ENCODE data around the gene VARS2. TPM values are rescaled to one million over a fixed set of nuclear protein-coding genes. Genes with fewer than 3 reads are reported as not detected.
A peak's percentile ranks its signal among the peaks of the same experiment; 100 is the strongest.
"Not testable (repeated sequence)": the region's sequence is repeated elsewhere in the genome, so short reads cannot be mapped to it uniquely, and the experiment has no call there.

VARS2 gene
- total RNA-seq, 2 experiments from 2014 or later = 33.6 to 37.0 TPM

DNA sequence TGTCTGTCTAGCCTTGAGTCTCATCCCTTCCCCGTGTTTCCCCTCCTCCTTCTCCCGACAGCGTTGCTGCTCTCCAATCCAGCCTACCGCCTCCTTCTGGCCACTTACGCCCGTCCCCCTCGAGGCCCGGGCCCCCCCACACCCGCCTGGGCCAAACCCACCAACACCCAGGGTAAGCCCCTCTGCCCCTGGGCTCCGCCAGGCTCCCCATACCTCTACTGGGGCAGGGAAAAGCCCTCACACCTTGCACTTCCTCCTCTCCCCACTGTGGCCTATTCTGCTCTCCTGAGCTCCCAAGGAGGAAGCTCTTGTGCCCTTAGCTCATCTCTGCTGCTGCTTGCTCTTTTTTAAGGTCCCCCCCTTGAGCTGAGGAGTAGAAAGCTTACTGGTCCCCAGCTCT, 18.7 kb upstream of the VARS2 start:
- no peak overlapping the region for H3K4me3 Mint-ChIP-seq
- H3K27ac Mint-ChIP-seq = no peak overlapping the region
- CTCF ChIA-PET = interaction anchor here (1.2 to 1.6 kb wide), 2 partner anchors 12 to 73 kb away, joined by 3 read pairs; partner anchors contain the start of gene GTF2H4
- H3K27me3 Mint-ChIP-seq = peaks cover 3% of the 10 kb centered on the region
- H3K4me1 Mint-ChIP-seq = no peaks in the 10 kb centered on the region
- H3K36me3 Mint-ChIP-seq (ENCODE audit: low read depth) = no peaks in the 10 kb centered on the region
- no peak for DNase-seq
- POLR2A ChIA-PET = interaction anchor here (0.6 to 1.7 kb wide), 3 partner anchors 9 to 18 kb away, joined by 3 to 4 read pairs (median 4); partner anchors contain the start of genes DDR1 and VARS2
- H3K9me3 Mint-ChIP-seq = no peaks in the 10 kb centered on the region

DNA sequence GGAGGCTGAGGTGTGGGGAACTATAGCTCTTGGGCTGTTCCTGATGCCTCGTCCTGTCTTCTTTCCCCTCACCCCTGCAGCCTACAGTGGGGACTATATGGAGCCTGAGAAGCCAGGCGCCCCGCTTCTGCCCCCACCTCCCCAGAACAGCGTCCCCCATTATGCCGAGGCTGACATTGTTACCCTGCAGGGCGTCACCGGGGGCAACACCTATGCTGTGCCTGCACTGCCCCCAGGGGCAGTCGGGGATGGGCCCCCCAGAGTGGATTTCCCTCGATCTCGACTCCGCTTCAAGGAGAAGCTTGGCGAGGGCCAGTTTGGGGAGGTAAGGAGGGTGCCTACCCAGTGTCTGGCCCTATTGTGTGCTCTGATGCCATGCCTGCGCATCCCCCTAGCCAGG, 17.5 kb upstream of the VARS2 start:
- Mint-ChIP-seq H3K27ac (no peak overlapping the region), H3K9me3 (no peaks in the 10 kb centered on the region), H3K4me1 (no peaks in the 10 kb centered on the region), H3K36me3 (ENCODE audit: low read depth) (no peaks in the 10 kb centered on the region), H3K27me3 (peaks cover 3% of the 10 kb centered on the region), H3K4me3 (no peak overlapping the region)
- ChIA-PET POLR2A (interaction anchor here (1.7 kb wide), 2 partner anchors 12 to 17 kb away, joined by 4 read pairs; partner anchors contain the start of genes DDR1 and VARS2), CTCF (interaction anchor here (1.6 kb wide), 1 partner anchor 74 kb away, joined by 3 read pairs; no protein-coding TSS in a partner anchor)
- DNase-seq = no peak

DNA sequence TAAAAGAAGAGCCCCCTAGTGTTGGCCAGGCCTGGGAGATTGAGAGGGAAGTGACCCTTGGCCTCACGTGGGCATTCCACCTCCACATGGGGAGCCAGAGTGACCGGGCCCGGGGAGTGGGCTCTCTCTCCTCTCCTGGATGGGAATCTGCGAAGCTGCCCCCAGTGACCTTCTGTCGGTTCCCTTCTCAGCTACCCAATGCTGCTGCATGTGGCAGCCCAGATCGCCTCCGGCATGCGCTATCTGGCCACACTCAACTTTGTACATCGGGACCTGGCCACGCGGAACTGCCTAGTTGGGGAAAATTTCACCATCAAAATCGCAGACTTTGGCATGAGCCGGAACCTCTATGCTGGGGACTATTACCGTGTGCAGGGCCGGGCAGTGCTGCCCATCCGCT, 16.2 kb upstream of the VARS2 start:
- Mint-ChIP-seq H3K4me1 (peaks cover 4% of the 10 kb centered on the region), H3K27me3 (peaks cover 3% of the 10 kb centered on the region)
- CTCF ChIA-PET = no interaction called here

DNA sequence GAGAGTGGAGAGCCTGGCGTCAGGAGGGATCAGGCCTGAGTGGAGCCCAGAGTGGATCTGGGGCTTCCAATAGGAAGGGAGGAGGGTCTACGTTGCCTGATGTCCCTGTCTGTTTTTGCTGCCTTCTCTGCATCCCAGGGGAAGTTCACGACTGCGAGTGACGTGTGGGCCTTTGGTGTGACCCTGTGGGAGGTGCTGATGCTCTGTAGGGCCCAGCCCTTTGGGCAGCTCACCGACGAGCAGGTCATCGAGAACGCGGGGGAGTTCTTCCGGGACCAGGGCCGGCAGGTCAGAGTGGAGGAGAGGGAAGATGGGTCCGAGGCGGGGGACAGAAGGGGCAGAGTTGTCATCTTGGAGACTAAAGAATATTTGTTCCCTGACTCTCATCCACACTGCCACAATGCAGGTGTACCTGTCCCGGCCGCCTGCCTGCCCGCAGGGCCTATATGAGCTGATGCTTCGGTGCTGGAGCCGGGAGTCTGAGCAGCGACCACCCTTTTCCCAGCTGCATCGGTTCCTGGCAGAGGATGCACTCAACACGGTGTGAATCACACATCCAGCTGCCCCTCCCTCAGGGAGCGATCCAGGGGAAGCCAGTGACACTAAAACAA, 15.2 kb upstream of the VARS2 start:
- Mint-ChIP-seq H3K4me3 (no peak overlapping the region), H3K36me3 (ENCODE audit: low read depth) (no peaks in the 10 kb centered on the region), H3K4me1 (peaks cover 5% of the 10 kb centered on the region), H3K27me3 (peaks cover 3% of the 10 kb centered on the region), H3K9me3 (no peaks in the 10 kb centered on the region), H3K27ac (no peak overlapping the region)
- CTCF ChIA-PET = interaction anchor here (0.7 kb wide), 1 partner anchor 189 kb away, joined by 3 read pairs; no protein-coding TSS in a partner anchor
- POLR2A ChIA-PET = no interaction called here
- no peak for DNase-seq

More for the DNA sequence above, 16.2 kb upstream of the VARS2 start:
- Mint-ChIP-seq H3K9me3 (no peaks in the 10 kb centered on the region), H3K36me3 (ENCODE audit: low read depth) (no peaks in the 10 kb centered on the region), H3K27ac (no peak overlapping the region), H3K4me3 (no peak overlapping the region)
- POLR2A ChIA-PET = no interaction called here
- no peak for DNase-seq

DNA sequence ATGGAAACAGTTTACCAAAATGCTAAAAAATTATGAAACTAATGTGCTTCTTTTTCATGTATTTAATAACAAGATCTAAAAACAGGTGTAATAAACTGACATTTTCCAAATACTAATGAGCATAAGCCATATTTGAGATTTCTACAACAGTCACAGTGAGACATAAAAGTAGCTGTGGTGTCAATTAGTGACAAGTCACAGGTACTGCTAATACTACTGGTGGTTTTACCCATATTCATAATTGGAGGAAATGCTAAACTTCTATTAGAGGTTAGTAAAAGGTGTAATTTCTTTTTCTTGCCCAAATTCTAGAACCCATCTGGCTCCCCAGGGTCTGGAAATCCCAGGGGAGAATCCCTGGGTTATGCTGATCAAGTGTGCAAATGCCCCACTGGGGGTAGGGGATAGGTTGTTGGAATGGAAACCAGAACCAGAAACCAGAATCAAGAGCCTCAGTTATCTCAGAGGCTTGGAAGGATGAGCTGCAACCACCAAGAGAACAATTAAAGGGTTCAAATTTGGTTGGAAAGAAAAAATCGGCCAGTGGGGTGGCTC, 13.1 kb upstream of the VARS2 start:
- H3K36me3 Mint-ChIP-seq (ENCODE audit: low read depth) = no peaks in the 10 kb centered on the region
- no peak overlapping the region for H3K27ac Mint-ChIP-seq
- no peaks in the 10 kb centered on the region for H3K27me3 Mint-ChIP-seq
- H3K9me3 Mint-ChIP-seq = no peaks in the 10 kb centered on the region
- POLR2A ChIA-PET = no interaction called here
- no peak for DNase-seq
- H3K4me3 Mint-ChIP-seq = no peak overlapping the region
- peaks cover 5% of the 10 kb centered on the region for H3K4me1 Mint-ChIP-seq
- CTCF ChIA-PET = interaction anchor here (0.9 to 1.5 kb wide), 4 partner anchors 9 to 179 kb away, joined by 3 to 4 read pairs (median 4); partner anchors contain the start of gene VARS2

DNA sequence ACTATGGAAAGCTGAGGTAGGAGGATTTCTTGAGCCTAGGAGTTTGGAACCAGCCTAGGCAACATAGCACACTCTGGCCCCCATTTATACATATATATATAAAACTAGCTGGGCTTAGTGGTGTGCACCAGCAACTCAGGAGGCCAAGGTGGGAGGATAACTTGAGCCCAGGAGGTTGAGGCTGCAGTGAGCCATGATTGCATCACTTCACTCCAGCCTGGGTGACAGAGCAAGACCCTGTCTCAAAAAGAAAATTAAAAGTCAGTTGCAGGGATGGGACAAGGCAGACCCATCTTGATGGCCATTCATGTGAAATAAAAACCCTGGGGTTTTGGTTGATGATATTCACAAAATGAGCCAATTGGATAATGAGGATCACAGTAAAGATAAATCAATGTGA, 12.6 kb upstream of the VARS2 start:
- POLR2A ChIA-PET = no interaction called here
- no peak overlapping the region for H3K4me3 Mint-ChIP-seq
- no peak for DNase-seq
- CTCF ChIA-PET = interaction anchor here (1.5 kb wide), 3 partner anchors 13 to 178 kb away, joined by 3 to 4 read pairs (median 4); partner anchors contain the start of gene VARS2
- H3K9me3 Mint-ChIP-seq = no peaks in the 10 kb centered on the region
- H3K27me3 Mint-ChIP-seq = no peaks in the 10 kb centered on the region
- H3K27ac Mint-ChIP-seq = no peak overlapping the region
- peaks cover 5% of the 10 kb centered on the region for H3K4me1 Mint-ChIP-seq
- H3K36me3 Mint-ChIP-seq (ENCODE audit: low read depth) = no peaks in the 10 kb centered on the region

DNA sequence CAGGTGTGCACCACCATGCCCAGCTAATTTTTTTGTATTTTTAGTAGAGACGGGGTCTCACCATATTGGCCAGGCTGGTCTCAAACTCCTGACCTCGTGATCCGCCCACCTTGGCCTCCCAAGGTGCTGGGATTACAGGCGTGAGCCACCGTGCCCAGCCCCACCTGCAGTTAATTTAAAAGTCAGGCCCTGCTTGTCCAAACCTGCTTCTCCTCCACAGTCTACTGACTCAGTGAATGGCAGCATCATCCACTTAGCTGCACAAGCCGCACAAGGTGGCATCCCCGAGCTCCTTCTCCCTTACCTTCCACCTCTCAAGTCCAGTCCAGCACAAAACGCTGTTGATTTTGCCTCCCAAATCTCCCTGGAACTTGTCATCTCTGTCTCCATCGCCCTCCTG, 11.8 kb upstream of the VARS2 start:
- H3K9me3 Mint-ChIP-seq; H3K4me1 Mint-ChIP-seq; DNase-seq; H3K4me3 Mint-ChIP-seq; H3K36me3 Mint-ChIP-seq (ENCODE audit: low read depth); POLR2A ChIA-PET; H3K27me3 Mint-ChIP-seq; H3K27ac Mint-ChIP-seq: not testable (repeated sequence)
- CTCF ChIA-PET = interaction anchor here (1.5 kb wide), 3 partner anchors 12 to 177 kb away, joined by 3 to 4 read pairs (median 4); partner anchors contain the start of gene VARS2

DNA sequence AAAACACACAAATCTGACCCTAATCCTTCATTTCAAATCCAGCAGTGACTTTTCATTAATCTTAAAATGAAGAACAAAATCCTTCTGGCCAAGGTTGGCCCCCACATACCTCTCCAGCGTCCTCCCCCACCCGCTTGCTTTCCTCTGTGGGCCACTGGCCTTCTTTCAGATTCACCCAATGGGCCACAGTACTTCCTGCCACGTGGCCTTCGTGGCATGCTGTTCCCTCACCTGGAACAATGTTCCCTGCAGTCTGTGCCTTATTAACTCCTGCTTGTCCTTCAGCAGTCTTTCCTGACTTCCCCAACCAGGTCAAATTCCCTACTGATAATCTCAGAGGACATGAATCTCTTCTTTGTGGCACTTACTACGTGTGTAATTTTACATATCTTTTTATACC, 11.3 kb upstream of the VARS2 start:
- H3K4me1 Mint-ChIP-seq = peaks cover 9% of the 10 kb centered on the region
- DNase-seq = no peak
- H3K36me3 Mint-ChIP-seq (ENCODE audit: low read depth) = no peaks in the 10 kb centered on the region
- H3K9me3 Mint-ChIP-seq = no peaks in the 10 kb centered on the region
- no peak overlapping the region for H3K27ac Mint-ChIP-seq
- ChIA-PET CTCF (no interaction called here), POLR2A (no interaction called here)
- H3K27me3 Mint-ChIP-seq = no peaks in the 10 kb centered on the region
- no peak overlapping the region for H3K4me3 Mint-ChIP-seq

DNA sequence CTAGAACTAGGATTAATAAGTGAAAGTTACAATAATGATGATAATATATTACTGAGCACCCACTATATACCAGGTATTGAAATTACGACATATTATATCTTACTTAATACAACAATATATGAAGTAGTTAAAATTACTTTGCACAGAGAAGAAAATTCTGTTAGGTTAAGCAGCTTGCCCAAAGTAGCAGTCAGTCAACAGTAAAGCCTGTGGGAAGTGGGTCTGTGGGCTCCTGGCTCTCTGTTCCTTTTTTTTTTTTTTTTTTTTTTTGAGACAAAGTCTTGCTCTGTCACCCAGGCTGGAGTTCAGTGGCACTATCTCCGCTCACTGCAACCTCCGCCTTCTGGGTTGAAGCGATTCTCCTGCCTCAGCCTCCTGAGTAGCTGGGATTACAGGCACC, 10.8 kb upstream of the VARS2 start:
- Mint-ChIP-seq H3K4me3 (no peak overlapping the region), H3K4me1 (peaks cover 14% of the 10 kb centered on the region), H3K36me3 (ENCODE audit: low read depth) (no peaks in the 10 kb centered on the region), H3K27me3 (no peaks in the 10 kb centered on the region), H3K27ac (no peak overlapping the region), H3K9me3 (no peaks in the 10 kb centered on the region)
- POLR2A ChIA-PET = interaction anchor here (0.6 kb wide), 1 partner anchor 406 kb away, joined by 3 read pairs; no protein-coding TSS in a partner anchor
- DNase-seq = no peak
- CTCF ChIA-PET = interaction anchor here (0.6 to 6.8 kb wide), 2 partner anchors 24 to 74 kb away, joined by 3 to 22 read pairs; no protein-coding TSS in a partner anchor

DNA sequence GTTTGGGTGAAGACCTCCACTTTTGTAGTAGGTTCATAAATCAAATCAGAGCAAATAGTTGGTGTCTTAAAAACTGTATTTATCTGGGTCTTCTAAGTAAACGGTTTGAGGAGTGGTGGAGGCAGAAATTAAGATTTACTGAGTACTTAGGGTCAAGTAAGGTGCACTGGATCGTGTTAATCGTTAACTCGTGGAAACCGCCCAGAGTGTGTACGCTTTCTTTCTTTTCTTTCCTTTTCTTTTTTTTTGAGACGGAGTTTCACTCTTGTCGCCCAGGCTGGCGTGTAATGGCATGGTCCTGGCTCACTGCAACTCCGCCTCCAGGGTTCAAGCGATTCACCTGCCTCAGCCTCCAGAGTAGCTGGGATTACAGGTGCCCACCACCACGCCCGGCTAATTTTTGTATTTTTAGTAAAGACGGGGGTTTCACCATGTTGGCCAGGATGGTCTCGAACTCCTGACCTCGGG, 6.7 kb upstream of the VARS2 start:
- POLR2A ChIA-PET = interaction anchor here (1.1 to 1.3 kb wide), 3 partner anchors 12 to 187 kb away, joined by 3 read pairs; no protein-coding TSS in a partner anchor
- Mint-ChIP-seq H3K4me1 (peaks cover 27% of the 10 kb centered on the region), H3K4me3 (peak overlapping the region; percentile 91), H3K27ac (peak overlapping the region; percentile 14), H3K36me3 (ENCODE audit: low read depth) (peaks cover 15% of the 10 kb centered on the region)
- CTCF ChIA-PET = interaction anchor here (0.9 to 6.8 kb wide), 6 partner anchors 8 to 180 kb away, joined by 3 to 22 read pairs (median 6); no protein-coding TSS in a partner anchor
- not testable (repeated sequence) for H3K27me3 Mint-ChIP-seq, DNase-seq, H3K9me3 Mint-ChIP-seq

DNA sequence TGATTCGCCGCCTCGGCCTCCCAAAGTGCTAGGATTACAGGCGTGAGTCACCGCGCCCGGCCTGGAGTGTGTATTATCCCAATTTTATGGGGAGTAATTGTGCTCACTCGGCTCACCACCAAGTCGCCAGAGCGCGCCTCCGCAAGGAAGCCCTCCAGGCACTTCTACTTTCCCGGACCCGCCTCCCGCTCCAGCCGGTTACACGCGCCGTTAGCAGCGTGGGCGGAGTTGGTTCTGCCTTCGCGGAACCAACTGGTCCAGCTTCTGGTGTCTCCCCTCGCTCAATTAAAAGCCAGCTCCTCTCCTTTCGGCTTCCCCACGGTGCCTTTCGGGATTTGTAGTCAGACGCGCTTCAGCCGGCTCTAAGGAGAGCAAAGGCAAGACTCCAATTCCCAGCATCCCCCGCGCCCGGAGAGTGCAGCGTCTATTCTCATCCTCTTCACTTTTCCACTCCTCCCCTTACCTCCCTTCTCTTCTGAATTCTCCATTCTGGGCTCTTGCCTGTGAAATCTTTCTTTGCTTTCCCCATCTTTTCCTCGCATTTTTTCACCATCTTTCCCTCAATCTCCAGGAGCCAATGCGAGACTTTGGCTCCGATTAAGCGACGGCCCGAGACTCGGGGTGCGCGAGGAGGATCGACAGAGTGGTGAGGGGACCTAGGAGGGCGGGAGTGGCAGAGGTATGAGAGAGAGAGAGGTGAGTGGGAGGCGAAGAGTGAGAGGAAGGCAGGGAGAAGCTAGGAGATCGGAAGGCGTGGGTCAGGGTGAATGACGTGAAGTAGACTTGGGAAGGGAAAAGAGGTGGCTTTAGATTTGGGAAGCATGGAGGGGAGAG, 6.1 kb upstream of the VARS2 start, which contains the start of gene GTF2H4:
TSS of gene GTF2H4 (plus strand) at position 450 of the 834 bp plus-strand sequence.
- H3K27ac Mint-ChIP-seq = peak within 1 kb of the TSS; percentile 32
- peak; percentile 96 for DNase-seq
- H3K27me3 Mint-ChIP-seq = no peaks in the 10 kb centered on the region
- H3K4me1 Mint-ChIP-seq = peaks cover 26% of the 10 kb centered on the region
- H3K36me3 Mint-ChIP-seq (ENCODE audit: low read depth) = peaks cover 21% of the 10 kb centered on the region
- H3K4me3 Mint-ChIP-seq = peak within 1 kb of the TSS; percentile 91
- CTCF ChIA-PET = interaction anchor here (0.9 to 6.8 kb wide), 5 partner anchors 8 to 179 kb away, joined by 3 to 22 read pairs (median 6); no protein-coding TSS in a partner anchor
- POLR2A ChIA-PET = interaction anchor here (1.1 to 1.3 kb wide), 3 partner anchors 11 to 186 kb away, joined by 3 read pairs; no protein-coding TSS in a partner anchor
- no peaks in the 10 kb centered on the region for H3K9me3 Mint-ChIP-seq

DNA sequence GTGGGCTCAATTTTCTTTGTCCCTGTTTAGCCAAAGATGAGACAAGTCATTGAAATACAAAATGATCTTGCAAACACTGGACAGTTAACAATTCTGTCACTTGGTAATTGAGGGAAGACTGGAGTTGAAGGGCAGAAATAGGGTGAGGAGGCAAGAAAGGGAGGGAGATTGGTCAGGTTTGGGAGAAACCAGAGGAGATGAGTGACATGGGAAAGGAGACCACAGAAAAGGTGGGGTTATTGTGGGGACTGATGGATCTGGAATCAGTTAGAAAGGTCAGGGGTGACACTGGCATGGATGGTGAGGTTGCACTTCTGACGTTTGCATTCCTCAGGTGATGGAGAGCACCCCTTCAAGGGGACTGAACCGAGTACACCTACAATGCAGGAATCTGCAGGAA, 5.3 kb upstream of the VARS2 start:
- ChIA-PET CTCF (interaction anchor here (1.4 to 6.8 kb wide), 2 partner anchors 79 to 179 kb away, joined by 6 to 22 read pairs; no protein-coding TSS in a partner anchor), POLR2A (interaction anchor here (1.2 kb wide), 1 partner anchor 10 kb away, joined by 3 read pairs; no protein-coding TSS in a partner anchor)
- peaks cover 21% of the 10 kb centered on the region for H3K36me3 Mint-ChIP-seq (ENCODE audit: low read depth)
- no peaks in the 10 kb centered on the region for H3K9me3 Mint-ChIP-seq
- no peak overlapping the region for H3K27ac Mint-ChIP-seq
- H3K27me3 Mint-ChIP-seq = no peaks in the 10 kb centered on the region
- no peak for DNase-seq
- peak overlapping the region; percentile 91 for H3K4me3 Mint-ChIP-seq
- H3K4me1 Mint-ChIP-seq = peaks cover 32% of the 10 kb centered on the region
